SJSA1 (cell line): ENCODE measurements around the gene PMF1. TPM values are rescaled to one million over a fixed set of nuclear protein-coding genes. Genes with fewer than 3 reads are reported as not detected.

Experiments
- total RNA-seq: library from RNA; depleted of rRNA; stranded (reverse); fragments of >200 nt; shearing (Covaris generic); gene quantifications from 2 replicates; pipeline ENCODE4 v1.2.3, GENCODE V29; 2014; rRNA removed

The PMF1 gene
- total RNA-seq, 1 experiment from 2014 or later, result 100 TPM

Other genes starting within 250 kb of the PMF1 start
- 49.8 and 81.1 TPM in 2 replicates for gene ARHGEF2, start 234.5 kb upstream of the PMF1 start, total RNA-seq
- 507 and 546 TPM in 2 replicates for gene SSR2, start 192.1 kb upstream of the PMF1 start, total RNA-seq
- gene UBQLN4, start 159.2 kb upstream of the PMF1 start, total RNA-seq, result 11.4 and 18.2 TPM in 2 replicates
- 49.0 and 55.8 TPM in 2 replicates for gene LAMTOR2, start 158.2 kb upstream of the PMF1 start, total RNA-seq
- not detected in 2 replicates for gene RAB25, start 151.8 kb upstream of the PMF1 start, total RNA-seq
- 0.13 and 1.1 TPM in 2 replicates for gene MEX3A, start 130.5 kb upstream of the PMF1 start, total RNA-seq
- gene LMNA, start 98.3 kb upstream of the PMF1 start, total RNA-seq, result 944 and 992 TPM in 2 replicates
- gene SEMA4A, start 59.4 kb upstream of the PMF1 start, total RNA-seq, result 0.16 and 1.8 TPM in 2 replicates
- gene SLC25A44, start 18.9 kb upstream of the PMF1 start, total RNA-seq, result 16.4 and 17.9 TPM in 2 replicates
- not detected in 2 replicates for gene BGLAP, start 29.2 kb downstream of the PMF1 start, total RNA-seq
- gene PAQR6, start 35.0 kb downstream of the PMF1 start, total RNA-seq, result 0.16 and 0.32 TPM in 2 replicates
- 49.8 and 68.2 TPM in 2 replicates for gene SMG5, start 69.8 kb downstream of the PMF1 start, total RNA-seq
- 0.69 and 1.9 TPM in 2 replicates for gene TMEM79, start 71.3 kb downstream of the PMF1 start, total RNA-seq
- 30.0 and 32.0 TPM in 2 replicates for gene GLMP, start 82.7 kb downstream of the PMF1 start, total RNA-seq
- gene VHLL, start 86.3 kb downstream of the PMF1 start, total RNA-seq, result not detected in 2 replicates
- 406 and 520 TPM in 2 replicates for gene CCT3, start 125.3 kb downstream of the PMF1 start, total RNA-seq
- gene TSACC, start 125.5 kb downstream of the PMF1 start, total RNA-seq, result not detected in 2 replicates
- not detected in 2 replicates for gene RHBG, start 156.2 kb downstream of the PMF1 start, total RNA-seq